Activated naive CD4-positive, alpha-beta T cell treated with anti-CD3 and anti-CD28 coated beads, Interleukin-2, amount 50 U/mL, for 72 hours (primary cell): ENCODE results near the gene BCAS1. TPM values are rescaled to one million over a fixed set of nuclear protein-coding genes. Genes with fewer than 3 reads are reported as not detected.

ENCODE experiments used
- ATAC-seq, 2 donors: fragments of 150-1000 bp; cut with Tn5 transposase; 2 replicates each; pipeline ENCODE4 v1.10.0; 2021; ENCODE audit warnings: mild to moderate bottlenecking in 2 of 2, moderate library complexity in 2 of 2
- DNase-seq, 2 donors: peaks; one replicate each; pipeline ENCODE4 v3.0.0; 2021 to 2022; ENCODE audit warnings: low spot score in 2 of 2
- H3K27ac Mint-ChIP-seq, 2 donors: one replicate each; pipeline ENCODE4 v1.8.0; 2022; ENCODE audit warnings: mild to moderate bottlenecking in 2 of 2, mixed read lengths in 2 of 2
- H3K36me3 Mint-ChIP-seq, 2 donors: one replicate each; pipeline ENCODE4 v1.8.0; 2022; ENCODE audit warnings: mixed read lengths in 2 of 2
- H3K9me3 Mint-ChIP-seq, 2 donors: one replicate each; pipeline ENCODE4 v1.8.0; 2022; ENCODE audit warnings: mixed read lengths in 2 of 2
- total RNA-seq, 2 donors: library from RNA; stranded (reverse); gene quantifications; one replicate each; pipeline ENCODE4 v1.2.3, GENCODE V29; 2022

The BCAS1 gene
- total RNA-seq, 2 donors from 2014 or later: not detected

DNA sequence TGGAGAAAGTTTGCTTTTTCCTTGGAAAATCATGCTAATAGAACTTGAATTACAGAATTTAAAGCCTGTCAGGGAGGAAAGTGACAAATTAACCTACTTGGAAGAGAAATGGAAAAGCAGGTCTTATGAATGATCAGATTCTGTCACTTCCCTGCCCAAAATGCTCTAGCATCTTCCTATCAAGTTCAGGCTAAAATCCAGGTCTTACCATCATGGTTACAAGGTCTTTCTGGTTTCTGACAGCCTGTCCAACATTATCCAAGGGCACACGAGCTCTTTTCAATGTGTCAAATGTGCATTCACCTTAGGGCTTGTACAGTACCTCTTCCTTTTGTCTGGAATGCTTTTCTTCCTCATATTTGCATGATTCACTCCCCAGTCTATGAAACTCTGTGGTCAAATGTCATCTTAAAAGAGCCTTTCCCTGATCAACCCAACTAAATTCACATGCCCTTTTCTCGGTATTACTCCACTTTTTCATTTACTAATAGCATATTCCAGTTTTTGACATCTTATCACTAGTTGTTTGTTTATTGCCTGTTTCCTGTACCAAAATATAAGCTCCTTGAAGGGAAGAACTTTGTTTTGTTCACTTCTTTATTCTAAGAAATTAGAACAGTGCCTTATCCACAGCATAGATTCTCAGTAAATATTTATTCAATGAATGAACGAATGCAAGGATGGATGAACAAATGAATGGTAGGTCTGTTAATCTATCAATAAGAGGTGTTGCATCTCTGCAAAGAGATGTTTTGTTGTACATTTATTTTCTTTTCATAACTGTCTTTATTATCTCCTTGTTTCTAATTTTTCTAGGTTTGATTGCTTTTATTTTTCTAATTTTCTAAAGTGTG, 139.5 kb downstream of the BCAS1 start:
- no peak for DNase-seq
- no peaks in the 10 kb centered on the region for H3K36me3 Mint-ChIP-seq
- H3K9me3 Mint-ChIP-seq: no peaks in the 10 kb centered on the region
- peak overlapping the region in 1 of 2 donors; percentile 0 for H3K27ac Mint-ChIP-seq
- no peak for ATAC-seq

DNA sequence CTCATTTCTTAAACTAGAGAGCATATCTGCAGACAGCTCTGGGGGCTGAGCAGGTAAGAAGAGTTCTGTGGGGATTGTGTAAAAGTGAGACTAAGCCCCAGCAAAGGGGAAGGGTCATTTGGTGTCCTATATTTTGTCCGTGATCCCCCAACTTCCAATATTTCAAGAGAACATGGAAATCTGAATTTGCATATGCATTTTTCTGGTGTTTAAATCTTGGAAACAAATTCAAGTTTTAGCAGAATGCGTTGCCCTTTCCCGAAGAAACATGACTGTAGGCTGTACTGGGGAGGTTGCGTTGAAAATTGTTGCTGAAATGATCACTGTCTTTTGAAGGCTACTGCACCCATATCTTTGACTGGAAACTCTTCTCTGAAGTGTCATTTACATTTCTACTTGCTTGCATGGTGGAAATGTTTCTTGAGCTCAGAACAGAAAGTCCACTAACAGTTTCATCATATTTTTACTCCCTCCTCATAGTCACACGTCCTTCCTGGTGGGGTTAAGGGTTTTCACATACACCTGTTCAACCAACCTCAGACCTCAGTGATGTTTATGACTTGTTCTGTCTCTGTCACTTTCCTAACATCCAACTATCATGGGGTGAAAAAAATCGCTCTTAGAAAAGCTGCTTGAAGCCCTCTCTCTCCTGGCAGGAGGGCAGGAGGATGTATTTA, 140.3 kb downstream of the BCAS1 start:
- DNase-seq (no peak), ATAC-seq (peak; percentile 22 to 75)
- H3K36me3 Mint-ChIP-seq: no peaks in the 10 kb centered on the region
- peak overlapping the region in 1 of 2 donors; percentile 0 for H3K27ac Mint-ChIP-seq
- no peaks in the 10 kb centered on the region for H3K9me3 Mint-ChIP-seq

DNA sequence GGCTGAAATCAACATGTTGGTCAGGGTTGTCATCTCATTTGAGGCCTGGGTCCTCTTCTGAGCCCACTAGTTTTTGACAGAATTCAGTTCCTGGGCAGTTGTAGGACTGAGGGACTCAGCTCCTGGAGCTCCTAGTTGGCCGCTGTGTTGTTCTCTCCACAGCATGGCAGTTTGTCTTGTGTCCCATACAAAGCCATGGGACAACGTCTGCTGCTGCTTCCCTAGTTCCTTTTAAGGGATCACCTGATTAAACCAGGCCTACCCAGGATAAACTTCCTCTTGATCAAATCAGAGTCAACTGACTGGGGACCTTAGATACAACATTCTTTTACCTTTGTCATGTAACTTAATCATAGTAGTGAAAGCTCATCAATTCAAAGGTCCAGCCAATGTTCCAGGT, 141.0 kb downstream of the BCAS1 start:
- no peak for DNase-seq
- H3K36me3 Mint-ChIP-seq: no peaks in the 10 kb centered on the region
- H3K9me3 Mint-ChIP-seq: no peaks in the 10 kb centered on the region
- H3K27ac Mint-ChIP-seq: no peak overlapping the region
- ATAC-seq: no peak

GRCh38 chr20:53927990-53928389, 142.4 kb downstream of the BCAS1 start:
- no peaks in the 10 kb centered on the region for H3K36me3 Mint-ChIP-seq
- ATAC-seq (no peak), DNase-seq (no peak)
- H3K27ac Mint-ChIP-seq: no peak overlapping the region
- H3K9me3 Mint-ChIP-seq: no peaks in the 10 kb centered on the region

GRCh38 chr20:53926428-53927028, 143.9 kb downstream of the BCAS1 start:
- peak; percentile 93 to 100 for ATAC-seq
- no peaks in the 10 kb centered on the region for H3K36me3 Mint-ChIP-seq
- peak overlapping the region; percentile 4 to 38 for H3K27ac Mint-ChIP-seq
- no peak for DNase-seq
- no peaks in the 10 kb centered on the region for H3K9me3 Mint-ChIP-seq

DNA sequence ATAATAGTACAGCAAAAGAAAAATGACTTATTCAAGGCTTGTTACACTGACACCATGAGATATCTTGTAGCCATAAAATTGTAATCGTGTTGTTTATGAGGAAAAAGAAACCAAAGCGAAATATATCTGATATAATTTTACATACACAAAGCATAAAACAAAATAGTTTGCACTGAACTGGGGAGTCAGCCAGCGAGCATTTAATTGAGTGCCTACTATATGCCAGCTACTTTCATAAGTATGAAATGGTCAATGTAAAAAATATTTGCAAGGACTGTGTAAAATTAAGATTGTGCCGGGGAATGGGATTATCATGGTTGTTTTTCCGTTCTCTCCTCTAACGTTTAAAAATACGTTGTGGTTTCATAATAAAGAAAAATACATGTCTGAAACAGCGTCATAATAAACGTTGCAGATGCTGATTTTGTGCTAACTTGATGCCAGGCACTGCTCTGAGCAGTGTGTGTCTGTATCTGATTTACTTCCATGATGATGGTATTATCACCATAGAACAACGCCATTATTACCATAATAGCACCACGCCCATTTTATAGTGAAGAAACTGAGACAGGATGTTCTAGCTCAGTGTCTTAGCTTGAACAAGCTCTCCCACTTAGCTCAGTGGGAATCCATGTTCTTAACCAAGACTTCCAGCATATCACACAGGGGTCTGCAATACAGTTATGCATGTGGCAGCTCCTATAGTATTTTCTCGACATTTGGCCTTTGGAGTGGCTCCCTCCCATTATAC, 144.6 kb downstream of the BCAS1 start:
- no peaks in the 10 kb centered on the region for H3K36me3 Mint-ChIP-seq
- no peaks in the 10 kb centered on the region for H3K9me3 Mint-ChIP-seq
- no peak overlapping the region for H3K27ac Mint-ChIP-seq
- DNase-seq (no peak), ATAC-seq (no peak)

DNA sequence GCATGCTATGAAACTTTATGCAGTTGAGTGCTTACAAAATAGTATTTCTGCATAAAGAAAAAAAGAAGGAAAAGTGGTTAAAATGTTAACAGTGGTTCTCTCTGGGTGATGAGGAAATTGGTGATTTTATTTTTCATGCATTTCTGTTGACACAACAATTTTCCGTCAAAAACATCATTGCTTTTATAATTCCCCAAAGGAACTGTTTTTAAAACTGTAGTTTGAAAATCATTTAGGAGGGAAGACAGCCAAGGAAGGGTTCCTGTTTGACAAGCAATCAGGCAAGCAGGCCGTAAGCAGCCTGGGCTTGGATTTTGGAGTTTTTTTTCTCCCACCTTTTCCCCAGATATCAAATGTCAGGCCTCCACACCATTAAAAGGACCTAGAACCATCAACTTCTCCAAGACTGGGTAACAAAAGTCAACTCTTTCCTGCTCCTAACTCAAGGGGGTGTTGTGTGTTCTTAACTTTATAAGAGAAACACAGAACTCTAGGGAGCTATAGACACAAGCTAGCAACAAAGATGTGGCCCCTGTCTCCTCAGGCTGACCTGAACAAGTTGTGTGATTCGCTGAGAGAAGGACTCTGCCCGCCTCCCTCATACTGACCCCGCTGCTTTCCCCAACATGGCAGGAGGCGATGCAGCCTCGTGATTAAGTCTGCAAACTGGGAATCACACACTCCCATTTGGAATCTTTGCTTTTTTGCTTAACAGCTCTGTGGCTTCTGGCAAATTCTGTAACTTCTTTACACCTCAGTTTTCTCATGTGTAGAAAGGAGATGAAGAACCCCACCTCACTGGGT, 146.6 kb downstream of the BCAS1 start:
- DNase-seq: no peak
- H3K36me3 Mint-ChIP-seq: no peaks in the 10 kb centered on the region
- H3K9me3 Mint-ChIP-seq: no peaks in the 10 kb centered on the region
- ATAC-seq: no peak
- H3K27ac Mint-ChIP-seq: no peak overlapping the region

DNA sequence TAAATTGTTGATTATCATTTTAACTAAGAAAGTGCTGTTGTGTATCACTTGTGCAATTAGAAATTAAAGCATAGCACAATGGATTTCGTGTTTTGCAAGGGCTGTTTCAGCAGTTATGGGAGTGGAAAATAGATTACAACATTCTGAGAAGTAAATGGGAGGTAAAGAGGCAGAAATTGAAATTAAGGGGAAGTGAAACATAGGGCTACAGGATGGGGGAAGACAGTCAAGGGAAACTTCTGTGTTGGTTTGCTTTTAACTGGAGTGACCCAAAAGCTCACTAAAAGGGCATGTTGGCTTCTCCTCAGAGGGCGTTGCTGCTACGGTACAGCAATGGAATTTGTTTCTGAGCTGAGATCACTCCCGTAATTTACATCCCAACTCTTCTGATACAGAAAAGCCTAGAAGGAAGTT, 147.5 kb downstream of the BCAS1 start:
- Mint-ChIP-seq H3K27ac (no peak overlapping the region), H3K9me3 (no peaks in the 10 kb centered on the region), H3K36me3 (no peaks in the 10 kb centered on the region)
- no peak for ATAC-seq
- no peak for DNase-seq

GRCh38 chr20:53921443-53921973, 148.9 kb downstream of the BCAS1 start:
- no peak for ATAC-seq
- no peak overlapping the region for H3K27ac Mint-ChIP-seq
- no peak for DNase-seq
- no peaks in the 10 kb centered on the region for H3K36me3 Mint-ChIP-seq
- no peaks in the 10 kb centered on the region for H3K9me3 Mint-ChIP-seq

DNA sequence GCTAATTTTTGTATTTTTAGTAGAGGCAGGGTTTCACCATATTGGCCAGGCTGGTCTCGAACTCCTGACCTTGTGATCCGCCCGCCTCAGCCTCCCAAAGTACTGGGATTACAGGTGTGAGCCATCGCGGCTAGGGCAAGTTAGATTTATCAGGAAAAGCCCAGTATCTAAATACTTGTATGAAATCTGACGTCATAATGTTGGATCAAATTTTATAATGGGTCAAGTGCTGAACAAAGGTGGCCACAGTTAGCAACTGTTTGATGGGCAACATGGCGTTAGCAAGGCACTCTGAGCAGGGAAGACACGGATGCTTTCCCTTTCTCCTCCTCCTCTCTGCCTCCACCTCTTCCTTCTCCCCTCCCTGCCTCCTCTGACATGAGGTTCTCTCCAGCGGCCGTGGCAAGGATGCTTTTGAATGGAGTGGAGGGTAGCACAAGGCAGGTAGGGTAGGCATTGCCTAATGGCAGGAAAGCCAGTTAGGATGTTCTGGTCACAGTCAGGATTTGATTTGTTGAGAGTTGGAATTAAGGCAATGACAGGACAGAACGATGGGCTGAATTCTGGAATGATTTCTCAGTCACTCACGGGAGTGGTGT, 149.6 kb downstream of the BCAS1 start:
- no peaks in the 10 kb centered on the region for H3K36me3 Mint-ChIP-seq
- no peak overlapping the region for H3K27ac Mint-ChIP-seq
- no peak for DNase-seq
- no peak for ATAC-seq
- H3K9me3 Mint-ChIP-seq: no peaks in the 10 kb centered on the region

- H3K36me3 Mint-ChIP-seq: no peaks in the 10 kb centered on the region
- no peak for DNase-seq
- no peaks in the 10 kb centered on the region for H3K9me3 Mint-ChIP-seq
Measured at GRCh38 chr20:53919886-53920285, 150.5 kb downstream of the BCAS1 start.

GRCh38 chr20:53918949-53919361, 151.4 kb downstream of the BCAS1 start:
- ATAC-seq: no peak
- Mint-ChIP-seq H3K9me3 (no peaks in the 10 kb centered on the region), H3K36me3 (no peaks in the 10 kb centered on the region), H3K27ac (no peak overlapping the region)
- DNase-seq: no peak

More at GRCh38 chr20:53919886-53920285, 150.5 kb downstream of the BCAS1 start:
- no peak for ATAC-seq
- H3K27ac Mint-ChIP-seq: no peak overlapping the region

- ATAC-seq (no peak), DNase-seq (no peak)
- no peak overlapping the region for H3K27ac Mint-ChIP-seq
- no peaks in the 10 kb centered on the region for H3K36me3 Mint-ChIP-seq
- H3K9me3 Mint-ChIP-seq: no peaks in the 10 kb centered on the region
Measured at GRCh38 chr20:53918020-53918311, 152.4 kb downstream of the BCAS1 start.

DNA sequence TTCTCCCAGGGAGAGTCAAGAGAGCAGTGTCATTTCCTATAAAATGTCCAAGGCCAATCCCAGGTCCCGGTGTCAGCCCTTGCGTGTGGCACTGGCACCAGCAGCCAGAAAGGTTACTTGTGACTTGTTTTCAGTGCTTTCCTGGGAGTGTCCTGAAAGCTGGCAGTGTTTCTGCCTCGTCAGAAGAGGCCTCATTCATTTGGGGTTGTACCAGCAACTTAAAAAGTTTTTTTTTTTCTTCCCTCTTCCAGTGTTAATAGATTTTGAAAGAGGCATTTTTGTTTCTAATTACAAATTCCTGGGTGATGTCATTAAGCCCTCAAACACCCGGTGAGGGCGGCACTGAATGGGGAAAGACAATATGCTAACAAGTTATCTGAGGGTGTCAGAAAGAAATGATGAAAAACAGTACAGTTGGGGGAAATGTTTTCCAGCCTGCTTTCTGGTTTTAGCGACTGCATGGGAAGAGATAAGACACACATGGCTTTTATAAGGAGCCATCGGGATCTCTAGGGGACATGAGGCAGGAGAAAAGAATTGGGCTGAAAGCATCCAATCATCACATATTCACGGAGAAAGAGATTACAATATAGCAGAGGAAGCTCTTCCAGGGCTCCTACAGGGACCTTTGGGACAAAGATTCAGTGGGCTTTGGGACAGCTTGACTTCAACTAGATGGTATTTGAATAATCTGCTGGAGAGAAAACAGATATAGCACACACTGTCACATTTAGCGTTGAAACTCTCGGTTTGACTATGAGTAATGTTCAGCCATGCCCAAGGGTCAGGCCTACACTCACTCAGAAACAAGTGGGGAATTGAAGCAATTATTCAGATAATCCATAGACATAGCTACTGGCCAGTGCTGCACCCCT, 153.0 kb downstream of the BCAS1 start:
- H3K9me3 Mint-ChIP-seq: no peaks in the 10 kb centered on the region
- DNase-seq: no peak

DNA sequence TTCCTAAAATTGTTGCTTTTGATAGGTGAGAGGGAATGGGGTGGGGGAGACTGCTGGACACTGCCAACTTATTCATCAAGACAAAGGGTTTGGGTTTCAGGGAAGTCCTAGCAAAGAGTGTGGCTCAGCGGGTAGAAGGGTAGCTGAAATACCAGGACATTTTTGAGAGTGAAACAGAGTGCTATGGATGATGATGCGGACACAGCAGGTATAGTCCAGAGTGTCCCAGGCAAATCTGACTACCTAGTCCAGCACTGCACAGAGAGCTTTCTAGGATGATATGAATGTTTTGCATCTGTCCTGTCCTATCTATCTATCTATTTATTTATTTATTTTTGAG, 154.3 kb downstream of the BCAS1 start:
- ATAC-seq: peak; percentile 27 to 33
- no peak for DNase-seq
- Mint-ChIP-seq H3K36me3 (no peaks in the 10 kb centered on the region), H3K9me3 (peaks cover 0 to under 1% of the 10 kb centered on the region in 2 donors), H3K27ac (peak overlapping the region; percentile 86 to 93)

More for the DNA sequence above, 153.0 kb downstream of the BCAS1 start:
- peak in 1 of 2 donors; percentile 9 for ATAC-seq
- Mint-ChIP-seq H3K36me3 (no peaks in the 10 kb centered on the region), H3K27ac (peak overlapping the region; percentile 38 to 47)
